Astrocyte (in vitro differentiated cells and primary cell): ENCODE results near the gene NDUFAB1. TPM values are rescaled to one million over a fixed set of nuclear protein-coding genes. Genes with fewer than 3 reads are reported as not detected.

ENCODE experiments used
- DNase-seq: peaks from one replicate; pipeline ENCODE4 v3.0.0-alpha.2; 2010; ENCODE audit warnings: low read depth
- FAIRE-seq: peaks from 2 replicates; lab custom pipeline; 2011; peaks lifted over from hg19 to GRCh38; lab: Jason Lieb, UNC
- H2AFZ ChIP-seq: 2 replicates; pipeline ENCODE4 v1.6.0; 2012; ENCODE audit warnings: low read depth, low read length, inconsistent platforms
- H3K27ac ChIP-seq: 2 replicates; pipeline ENCODE4 v1.5.1; 2011; ENCODE audit warnings: low read depth, low read length, inconsistent platforms
- H3K27me3 ChIP-seq: 2 replicates; pipeline ENCODE4 v1.6.0; 2011; ENCODE audit warnings: low read length, inconsistent platforms; ENCODE audit not compliant: insufficient read depth
- H3K36me3 ChIP-seq: 2 replicates; pipeline ENCODE4 v1.5.1; 2011; ENCODE audit warnings: low read length, inconsistent platforms; ENCODE audit not compliant: insufficient read depth
- H3K4me1 ChIP-seq: 2 replicates; pipeline ENCODE4 v1.5.1; 2011; ENCODE audit warnings: low read length, inconsistent platforms; ENCODE audit not compliant: insufficient read depth
- H3K4me2 ChIP-seq: 2 replicates; pipeline ENCODE4 v1.6.0; 2012; ENCODE audit warnings: low read length, inconsistent platforms
- H3K4me3 ChIP-seq: 2 replicates; pipeline ENCODE4 v1.5.1; 2011; ENCODE audit warnings: low read depth, mild to moderate bottlenecking, low read length, inconsistent platforms; ENCODE audit not compliant: insufficient read depth
- H3K79me2 ChIP-seq: 2 replicates; pipeline ENCODE4 v1.6.0; 2012; ENCODE audit warnings: mild to moderate bottlenecking, low read length, inconsistent platforms; ENCODE audit not compliant: insufficient read depth
- H3K9ac ChIP-seq: 2 replicates; pipeline ENCODE4 v1.6.0; 2012; ENCODE audit warnings: mild to moderate bottlenecking, low read length, inconsistent platforms
- H3K9me3 ChIP-seq: 2 replicates; pipeline ENCODE4 v1.5.1; 2012; ENCODE audit warnings: low read depth, mild to moderate bottlenecking, low read length, inconsistent platforms; ENCODE audit not compliant: insufficient read depth
- H4K20me1 ChIP-seq: 2 replicates; pipeline ENCODE4 v1.6.0; 2012; ENCODE audit warnings: low read length, inconsistent platforms; ENCODE audit not compliant: insufficient read depth
- H3K27ac Mint-ChIP-seq: one replicate; pipeline ENCODE4 v1.8.0; 2021; ENCODE audit warnings: mild to moderate bottlenecking, mixed read lengths; ENCODE audit not compliant: unreplicated experiment
- H3K27me3 Mint-ChIP-seq: one replicate; pipeline ENCODE4 v1.8.0; 2021; ENCODE audit warnings: low read depth, mixed read lengths; ENCODE audit not compliant: unreplicated experiment
- H3K36me3 Mint-ChIP-seq: one replicate; pipeline ENCODE4 v1.8.0; 2021; ENCODE audit warnings: low read depth, mixed read lengths; ENCODE audit not compliant: unreplicated experiment
- H3K4me1 Mint-ChIP-seq: one replicate; pipeline ENCODE4 v1.8.0; 2021; ENCODE audit warnings: low read depth, mixed read lengths; ENCODE audit not compliant: unreplicated experiment
- H3K4me3 Mint-ChIP-seq: one replicate; pipeline ENCODE4 v1.8.0; 2021; ENCODE audit warnings: mild to moderate bottlenecking, moderate library complexity, mixed read lengths; ENCODE audit not compliant: unreplicated experiment
- H3K9me3 Mint-ChIP-seq: one replicate; pipeline ENCODE4 v1.8.0; 2021; ENCODE audit warnings: mild to moderate bottlenecking, mixed read lengths; ENCODE audit not compliant: unreplicated experiment
- CTCF ChIP-seq: IDR thresholded peaks from 2 replicates; pipeline ENCODE4 v1.5.1; 2011; ENCODE audit warnings: low read depth, mild to moderate bottlenecking, inconsistent platforms, low read length, moderate library complexity; ENCODE audit not compliant: insufficient read depth
- EZH2 ChIP-seq: IDR thresholded peaks from 2 replicates; pipeline ENCODE4 v1.6.1; 2012; ENCODE audit warnings: mild to moderate bottlenecking, low read length, inconsistent platforms; ENCODE audit not compliant: insufficient read depth
- total RNA-seq: library from RNA; stranded (reverse); gene quantifications from 2 replicates; pipeline ENCODE4 v1.2.1, GENCODE V29; 2021

The NDUFAB1 gene
- total RNA-seq, 1 donor from 2014 or later: 92.5 TPM

- Histone ChIP-seq H3K27ac (no peak overlapping the region), H3K36me3 (peaks cover 60% of the 10 kb centered on the region), H3K9me3 (no peaks in the 10 kb centered on the region), H3K4me3 (no peak overlapping the region), H3K4me1 (peaks cover 8% of the 10 kb centered on the region), H4K20me1 (peaks cover 72% of the 10 kb centered on the region), H3K79me2 (peaks cover 58% of the 10 kb centered on the region), H3K9ac (no peak overlapping the region), H2AFZ (no peak overlapping the region), H3K27me3 (no peaks in the 10 kb centered on the region), H3K4me2 (no peak overlapping the region)
- H3K4me3 Mint-ChIP-seq: no peak overlapping the region
- no peaks in the 10 kb centered on the region for H3K27me3 Mint-ChIP-seq
- peaks cover 5% of the 10 kb centered on the region for H3K9me3 Mint-ChIP-seq
- TF ChIP-seq EZH2 (no peak), CTCF (no peak)
- FAIRE-seq (no peak), DNase-seq (no peak)
- peaks cover 28% of the 10 kb centered on the region for H3K36me3 Mint-ChIP-seq
- peaks cover 35% of the 10 kb centered on the region for H3K4me1 Mint-ChIP-seq
- H3K27ac Mint-ChIP-seq: peak overlapping the region; percentile 69
These were observed 34.5 kb downstream of the NDUFAB1 start for GRCh38 chr16:23561586-23561985.

GRCh38 chr16:23557779-23558702, 38.1 kb downstream of the NDUFAB1 start:
- peaks cover 63% of the 10 kb centered on the region for H3K79me2 ChIP-seq

More at GRCh38 chr16:23557779-23558702, 38.1 kb downstream of the NDUFAB1 start:
- H3K27me3 ChIP-seq: no peaks in the 10 kb centered on the region
- no peaks in the 10 kb centered on the region for H3K9me3 ChIP-seq
- H3K36me3 Mint-ChIP-seq: peaks cover 17% of the 10 kb centered on the region
- peak overlapping the region; percentile 91 for H3K27ac ChIP-seq
- no peak for TF ChIP-seq EZH2
- no peak for TF ChIP-seq CTCF
- DNase-seq (peak; percentile 38), FAIRE-seq (no peak)
- peak overlapping the region; percentile 68 for H2AFZ ChIP-seq
- H3K27me3 Mint-ChIP-seq: no peaks in the 10 kb centered on the region
- peak overlapping the region; percentile 97 for H3K9ac ChIP-seq
- peak overlapping the region; percentile 58 for H3K27ac Mint-ChIP-seq
- peaks cover 8% of the 10 kb centered on the region for H3K4me1 ChIP-seq
- peak overlapping the region; percentile 90 for H3K4me2 ChIP-seq
- peaks cover 34% of the 10 kb centered on the region for H3K36me3 ChIP-seq
- peaks cover 25% of the 10 kb centered on the region for H3K4me1 Mint-ChIP-seq
- peaks cover 41% of the 10 kb centered on the region for H4K20me1 ChIP-seq
- peak overlapping the region; percentile 95 for H3K4me3 ChIP-seq
- H3K4me3 Mint-ChIP-seq: peak overlapping the region; percentile 96
- peaks cover 6% of the 10 kb centered on the region for H3K9me3 Mint-ChIP-seq
